CD4-positive, alpha-beta T cell (primary cell): ENCODE results near the gene ADIRF. TPM values are rescaled to one million over a fixed set of nuclear protein-coding genes. Genes with fewer than 3 reads are reported as not detected.

Experiments
- ATAC-seq: fragments of 200-7000 bp; cut with Tn5 transposase; one replicate; pipeline ENCODE4 v1.10.0; 2022; ENCODE audit warnings: mild to moderate bottlenecking; ENCODE audit not compliant: poor library complexity
- CTCF ChIA-PET: fragments of 350-600 bp; sonication (Branson Sonifier 250); formaldehyde crosslinking; loops from one replicate; lab custom pipeline; 2021; ENCODE audit warnings: antibody characterized with exemption, inconsistent platforms; lab: Charles Lee
- POLR2A ChIA-PET: fragments of 350-600 bp; sonication (Branson Sonifier 250); formaldehyde crosslinking; loops from one replicate; lab custom pipeline; 2021; ENCODE audit warnings: antibody characterized with exemption, inconsistent platforms; lab: Charles Lee
- DNase-seq, 14 experiments: peaks; one replicate each; pipeline ENCODE4 v3.0.0-alpha.2; 2013 to 2020; ENCODE audit warnings: mixed read lengths in 2 of 14
- H3K27ac ChIP-seq, 2 donors: one replicate each; pipeline versions ENCODE4 v1.5.1 to v1.7.0; 2013; ENCODE audit warnings: low read length in 2 of 2, low read depth in 1 of 2, mild to moderate bottlenecking in 1 of 2
- H3K27me3 ChIP-seq, 2 experiments: 1 replicate in 1 of 2; 2 replicates in 1 of 2; pipeline versions ENCODE4 v1.6.1 to v1.7.0; 2013; ENCODE audit warnings: low read length in 2 of 2, control low read depth in 1 of 2, mild to moderate bottlenecking in 1 of 2, moderate library complexity in 1 of 2; ENCODE audit not compliant: insufficient read depth in 2 of 2, control insufficient read depth in 1 of 2
- H3K36me3 ChIP-seq: one replicate; pipeline ENCODE4 v1.6.1; 2013; ENCODE audit warnings: low read length, control low read depth; ENCODE audit not compliant: insufficient read depth
- H3K4me1 ChIP-seq: one replicate; pipeline ENCODE4 v1.6.1; 2013; ENCODE audit warnings: low read length, control low read depth; ENCODE audit not compliant: insufficient read depth
- H3K4me3 ChIP-seq: one replicate; pipeline ENCODE4 v1.5.1; 2013; ENCODE audit warnings: mild to moderate bottlenecking, low read length, moderate library complexity
- H3K9me3 ChIP-seq, 2 experiments: 1 replicate in 1 of 2; 2 replicates in 1 of 2; pipeline versions ENCODE4 v1.6.1 to v1.7.0; 2013; ENCODE audit warnings: low read length in 2 of 2, mild to moderate bottlenecking in 2 of 2, control low read depth in 1 of 2, moderate library complexity in 1 of 2; ENCODE audit not compliant: control insufficient read depth in 1 of 2, insufficient read depth in 1 of 2
- H3K27ac Mint-ChIP-seq: one replicate; pipeline ENCODE4 v1.8.0; 2020; ENCODE audit warnings: mixed read lengths
- H3K27me3 Mint-ChIP-seq: one replicate; pipeline ENCODE4 v1.8.0; 2021; ENCODE audit warnings: mixed read lengths
- H3K36me3 Mint-ChIP-seq: one replicate; pipeline ENCODE4 v1.8.0; 2021; ENCODE audit warnings: low read depth, mixed read lengths
- H3K4me1 Mint-ChIP-seq: one replicate; pipeline ENCODE4 v1.8.0; 2021; ENCODE audit warnings: low read depth, mixed read lengths
- H3K4me3 Mint-ChIP-seq: one replicate; pipeline ENCODE4 v1.8.0; 2020; ENCODE audit warnings: mild to moderate bottlenecking, mixed read lengths
- H3K9me3 Mint-ChIP-seq: one replicate; pipeline ENCODE4 v1.8.0; 2020; ENCODE audit warnings: mixed read lengths
- CTCF ChIP-seq: fragments of 200-600 bp; IDR thresholded peaks from one replicate; pipeline ENCODE4 v1.8.0; 2022; ENCODE audit warnings: antibody characterized with exemption, mild to moderate bottlenecking
- intact Hi-C, 2 experiments: fragments of 100-400 bp; cut with DNase I in 1 of 2; cut with micrococcal nuclease in 1 of 2; formaldehyde crosslinking; loops; one replicate each; pipeline versions ENCODE4 v1.15.1 to v1.9.0; 2023 to 2025; cut with DNase I, micrococcal nuclease
- total RNA-seq, 174 experiments: library from RNA in 2 of 174; stranded (reverse) in 2 of 174; gene quantifications; one replicate each; pipeline ENCODE4 v1.2.3 and lab custom pipeline; 2021 to 2026

Gene ADIRF
- total RNA-seq, 2 experiments from 2014 or later, result not detected

GRCh38 chr10:86953747-86954680 lies 14.3 kb upstream of the ADIRF start:
- H3K27me3 ChIP-seq, result no peaks in the 10 kb centered on the region
- intact Hi-C loops, result no loop called here
- DNase-seq, result no peak
- H3K9me3 Mint-ChIP-seq, result peaks cover 2% of the 10 kb centered on the region
- H3K4me3 ChIP-seq, result no peak overlapping the region
- ChIA-PET CTCF (no interaction called here), POLR2A (interaction anchor here (1.3 kb wide), 1 partner anchor 13 kb away, joined by 4 read pairs; no protein-coding TSS in a partner anchor)
- H3K36me3 Mint-ChIP-seq, result peaks cover 4% of the 10 kb centered on the region
- peaks cover 14% of the 10 kb centered on the region for H3K4me1 Mint-ChIP-seq
- H3K9me3 ChIP-seq, result peaks cover 0 to 21% of the 10 kb centered on the region in 2 experiments
- H3K36me3 ChIP-seq, result no peaks in the 10 kb centered on the region
- no peaks in the 10 kb centered on the region for H3K27me3 Mint-ChIP-seq
- H3K27ac Mint-ChIP-seq, result no peak overlapping the region
- H3K27ac ChIP-seq, result no peak overlapping the region
- peaks cover 55% of the 10 kb centered on the region for H3K4me1 ChIP-seq
- ATAC-seq, result no peak
- TF ChIP-seq CTCF, result no peak
- H3K4me3 Mint-ChIP-seq, result no peak overlapping the region

- Mint-ChIP-seq H3K9me3 (peaks cover 2% of the 10 kb centered on the region), H3K4me3 (no peak overlapping the region), H3K36me3 (peaks cover 4% of the 10 kb centered on the region), H3K4me1 (peaks cover 14% of the 10 kb centered on the region), H3K27me3 (no peaks in the 10 kb centered on the region), H3K27ac (no peak overlapping the region)
- ChIA-PET POLR2A (interaction anchor here (1.3 kb wide), 1 partner anchor 12 kb away, joined by 4 read pairs; no protein-coding TSS in a partner anchor), CTCF (no interaction called here)
- TF ChIP-seq CTCF, result no peak
- Histone ChIP-seq H3K4me1 (peaks cover 48% of the 10 kb centered on the region), H3K27me3 (no peaks in the 10 kb centered on the region), H3K36me3 (no peaks in the 10 kb centered on the region), H3K4me3 (no peak overlapping the region), H3K27ac (no peak overlapping the region), H3K9me3 (peaks cover 0 to 21% of the 10 kb centered on the region in 2 experiments)
- intact Hi-C loops, result no loop called here
- ATAC-seq, result no peak
- DNase-seq, result peak in 1 of 14 experiments; percentile 6
Measured at GRCh38 chr10:86954681-86955500, 13.4 kb upstream of the ADIRF start.

- POLR2A ChIA-PET, result no interaction called here
- Histone ChIP-seq H3K4me3 (no peak overlapping the region), H3K27me3 (no peaks in the 10 kb centered on the region), H3K9me3 (peaks cover 0 to 21% of the 10 kb centered on the region in 2 experiments), H3K4me1 (peaks cover 47% of the 10 kb centered on the region), H3K36me3 (no peaks in the 10 kb centered on the region), H3K27ac (no peak overlapping the region)
- CTCF ChIA-PET, result no interaction called here
- H3K9me3 Mint-ChIP-seq, result peaks cover 2% of the 10 kb centered on the region
- H3K4me1 Mint-ChIP-seq, result peaks cover 7% of the 10 kb centered on the region
- H3K27ac Mint-ChIP-seq, result no peak overlapping the region
- no peak for ATAC-seq
- intact Hi-C loops, result no loop called here
- H3K4me3 Mint-ChIP-seq, result no peak overlapping the region
- H3K27me3 Mint-ChIP-seq, result peaks cover 2% of the 10 kb centered on the region
- no peaks in the 10 kb centered on the region for H3K36me3 Mint-ChIP-seq
- peak in 1 of 14 experiments; percentile 8 for DNase-seq
- TF ChIP-seq CTCF, result no peak
Measured at GRCh38 chr10:86955501-86956194, 12.6 kb upstream of the ADIRF start.
